Adrenal gland (tissue), 12 donors: Measurements from ENCODE around the gene TMA7. TPM values are rescaled to one million over a fixed set of nuclear protein-coding genes. Genes with fewer than 3 reads are reported as not detected.

Experiments used
- DNase-seq, 7 donors: peaks; one replicate each; pipeline ENCODE4 v3.0.0-alpha.2; 2019 to 2020
- H3K27ac ChIP-seq, 5 donors: fragments of 200-600 bp; sonication (generic) in 4 of 5; 1 replicate in 3 of 5; 2 replicates in 2 of 5; pipeline versions ENCODE4 v1.5.1 to v1.8.0; 2016 to 2020; ENCODE audit warnings: mild to moderate bottlenecking in 1 of 5
- H3K27me3 ChIP-seq: fragments of 200-600 bp; 2 replicates; pipeline ENCODE4 v1.8.0; 2021
- H3K36me3 ChIP-seq, 2 donors: fragments of 200-600 bp; replicated peaks in 1 of 2; 1 replicate in 1 of 2; 2 replicates in 1 of 2; pipeline versions ENCODE4 v1.5.1 to v1.8.0; 2018 to 2022
- H3K4me1 ChIP-seq, 2 donors: fragments of 200-600 bp; replicated peaks in 1 of 2; 1 replicate in 1 of 2; 2 replicates in 1 of 2; pipeline versions ENCODE4 v1.5.1 to v1.8.0; 2018 to 2021
- H3K4me3 ChIP-seq, 4 donors: fragments of 200-600 bp; sonication (generic) in 3 of 4; one replicate each; pipeline ENCODE4 v1.5.1; 2016 to 2018
- H3K9me3 ChIP-seq, 3 donors: fragments of 200-600 bp; sonication (generic) in 1 of 3; replicated peaks in 1 of 3; 1 replicate in 2 of 3; 2 replicates in 1 of 3; pipeline versions ENCODE4 v1.5.1 to v1.8.0; 2016 to 2021
- CTCF ChIP-seq, 6 experiments: fragments of 450-650 bp in 4 of 6; fragments of 200-600 bp in 2 of 6; sonication (generic) in 1 of 6; IDR thresholded peaks; 1 replicate in 5 of 6; 2 replicates in 1 of 6; pipeline versions ENCODE4 v1.5.1 to v1.8.0; 2016 to 2021; ENCODE audit warnings: antibody characterized with exemption in 6 of 6, mild to moderate bottlenecking in 2 of 6, moderate library complexity in 1 of 6
- POLR2A ChIP-seq, 2 donors: fragments of 450-650 bp; IDR thresholded peaks; one replicate each; pipeline ENCODE4 v1.6.1; 2017; ENCODE audit warnings: antibody characterized with exemption in 2 of 2, mild to moderate bottlenecking in 2 of 2, moderate library complexity in 1 of 2
- WGBS, 4 donors: extraction: QIAGEN DNeasy Blood & Tissue Kit in 2 of 4; methylation state at CpG; one replicate each; pipeline versions ENCODE4 v1.1.5 to v1.1.7; 2013 to 2017; 5-methylcytosine and 5-hydroxymethylcytosine counted together
- intact Hi-C, 2 donors: fragments of 100-400 bp; cut with DNase I; formaldehyde crosslinking; loops; one replicate each; pipeline versions ENCODE4 v1.14.1 to v1.15.0; 2022 to 2023
- polyA plus RNA-seq, 3 donors: library from polyadenylated mRNA; stranded (reverse); fragments of 200-250 nt in 2 of 3; fragments of 350-450 nt in 1 of 3; fragmentation: Illumina TruSeq in 1 of 3; extraction: RNeasy Lipid Tissue Mini Kit (QIAGEN cat#74804) in 1 of 3; gene quantifications; one replicate each; pipeline ENCODE4 v1.2.3, GENCODE V29; 2013 to 2014
- total RNA-seq, 9 donors: library from RNA; depleted of rRNA in 4 of 9; stranded (reverse); fragments of >200 nt in 4 of 9; fragments of 120-200 nt in 1 of 9; fragmentation: NEBNext Ultra II Directional in 1 of 9; extraction: Animal tissue kit (Norgen Biotek cat#: 25700) in 1 of 9; gene quantifications; one replicate each; pipeline versions ENCODE4 v1.1.0 to v1.2.4, GENCODE V29; 2013 to 2023
- donor health status: healthy with polysubstance abuse.
- donor health status: Bipolar disorder and iron deficiency.
- donor health status: DM: yes; HTN: yes; CAD: no.
- donor health status: DM: no; HTN: no; CAD: no.
- donor health status: DM: no; HTN: no; CAD: no.
- donor health status: DM: yes; HTN: yes; CAD: no.

Gene TMA7
- total and polyA plus RNA-seq, 12 donors, result 177 to 891 (median 284) TPM

- intact Hi-C loops, result no loop called here
- 80 to 93% (median 90%) methylated on average over 7 to 25 of the region's 25 CpGs for WGBS, 4 donors
- DNase-seq, result no peak
- no peaks in the 10 kb centered on the region for H3K9me3 ChIP-seq
- TF ChIP-seq POLR2A (IDR thresholded peaks at IDR 0.05), result no peak
- TF ChIP-seq CTCF (IDR thresholded peaks at IDR 0.05), result no peak
- peaks cover 0 to under 1% of the 10 kb centered on the region in 2 donors for H3K36me3 ChIP-seq
- no peak overlapping the region for H3K27ac ChIP-seq
- H3K27me3 ChIP-seq, result no peaks in the 10 kb centered on the region
- peaks cover 0 to 8% of the 10 kb centered on the region in 2 donors for H3K4me1 ChIP-seq
- H3K4me3 ChIP-seq, result no peak overlapping the region
These were observed 16.7 kb upstream of the TMA7 start for GRCh38 chr3:48423241-48423882.

GRCh38 chr3:48423883-48424695 lies 16.0 kb upstream of the TMA7 start:
- TF ChIP-seq POLR2A (IDR thresholded peaks at IDR 0.05) (no peak), CTCF (IDR thresholded peaks at IDR 0.05) (no peak)
- Histone ChIP-seq H3K9me3 (no peaks in the 10 kb centered on the region), H3K27me3 (no peaks in the 10 kb centered on the region), H3K4me3 (no peak overlapping the region), H3K27ac (no peak overlapping the region), H3K36me3 (no peaks in the 10 kb centered on the region), H3K4me1 (peaks cover 3 to 12% of the 10 kb centered on the region in 2 donors)
- 80 to 92% (median 88%) methylated on average over 8 to 27 of the region's 27 CpGs for WGBS, 4 donors
- DNase-seq, result no peak
- intact Hi-C loops, result no loop called here

GRCh38 chr3:48425281-48425812 lies 14.7 kb upstream of the TMA7 start:
- Histone ChIP-seq H3K4me1 (peaks cover 7 to 19% of the 10 kb centered on the region in 2 donors), H3K36me3 (no peaks in the 10 kb centered on the region), H3K27ac (peak overlapping the region in 2 of 5 donors; percentile 8 to 34), H3K27me3 (no peaks in the 10 kb centered on the region), H3K9me3 (no peaks in the 10 kb centered on the region), H3K4me3 (no peak overlapping the region)
- intact Hi-C loops, result no loop called here
- no peak for DNase-seq
- 70 to 75% (median 73%) methylated on average over 12 to 13 of the region's 13 CpGs for WGBS, 4 donors
- TF ChIP-seq CTCF (IDR thresholded peaks at IDR 0.05), result no peak

DNA sequence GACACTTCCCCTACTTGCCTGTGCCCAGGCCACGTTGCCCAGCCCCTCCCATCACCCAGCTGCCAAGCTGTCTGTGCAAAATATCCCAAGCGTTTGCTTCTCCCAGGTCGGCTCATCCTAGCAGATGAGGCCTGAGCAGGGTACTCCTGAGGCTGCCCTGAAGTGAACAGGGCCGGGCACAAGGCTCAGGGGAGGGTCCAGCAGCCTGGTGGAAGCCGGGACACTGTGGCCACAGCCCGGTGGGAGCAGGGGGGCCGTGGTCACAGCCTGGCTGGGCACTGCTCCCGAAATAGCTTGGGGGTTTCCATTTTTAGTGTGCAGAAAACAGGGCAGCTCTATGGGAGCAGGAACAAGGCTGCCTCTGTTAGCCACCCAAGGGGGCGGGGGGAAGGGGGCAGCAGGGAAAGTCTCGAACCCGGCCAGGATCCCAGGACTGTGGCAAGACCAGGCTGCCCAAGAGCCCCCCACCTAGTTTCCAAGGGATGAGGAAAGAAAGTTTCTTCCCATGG lies 13.6 kb upstream of the TMA7 start:
- TF ChIP-seq POLR2A (IDR thresholded peaks at IDR 0.05) (no peak), CTCF (IDR thresholded peaks at IDR 0.05) (no peak)
- WGBS, 4 donors, result 64 to 73% (median 68%) methylated on average over 5 to 11 of the region's 11 CpGs
- DNase-seq, result no peak

More for the DNA sequence above, 13.6 kb upstream of the TMA7 start:
- no peaks in the 10 kb centered on the region for H3K36me3 ChIP-seq
- peaks cover 7 to 19% of the 10 kb centered on the region in 2 donors for H3K4me1 ChIP-seq
- H3K9me3 ChIP-seq, result no peaks in the 10 kb centered on the region
- no peaks in the 10 kb centered on the region for H3K27me3 ChIP-seq
- H3K4me3 ChIP-seq, result no peak overlapping the region
- peak overlapping the region in 1 of 5 donors; percentile 34 for H3K27ac ChIP-seq
- intact Hi-C loops, result no loop called here
